GM19395 (cell line): Measurements from ENCODE around the gene NCOA1.
"Not testable (repeated sequence)": the region's sequence is repeated elsewhere in the genome, so short reads cannot be mapped to it uniquely, and the experiment has no call there.

ENCODE experiments used
- ATAC-seq: cut with Tn5 transposase; IDR thresholded peaks from one replicate; pipeline ENCODE4 v1.9.1; 2021; ENCODE audit warnings: mild to moderate bottlenecking, moderate library complexity; ENCODE audit not compliant: unreplicated experiment

The NCOA1 gene

GRCh38 chr2:24473626-24474025 lies 17.4 kb upstream of the NCOA1 start:
- no peak for ATAC-seq

GRCh38 chr2:24474053-24474452 lies 17.0 kb upstream of the NCOA1 start:
- ATAC-seq: no peak

- no peak for ATAC-seq
These were observed 13.8 kb upstream of the NCOA1 start for GRCh38 chr2:24477229-24477628.

- ATAC-seq: no peak
These were observed 12.8 kb upstream of the NCOA1 start for GRCh38 chr2:24478243-24478642.

GRCh38 chr2:24480245-24480644 lies 10.8 kb upstream of the NCOA1 start:
- no peak for ATAC-seq

GRCh38 chr2:24482251-24482971 lies 8.6 kb upstream of the NCOA1 start:
- ATAC-seq: no peak

- no peak for ATAC-seq
These were observed 8.1 kb upstream of the NCOA1 start for GRCh38 chr2:24482972-24483300.

- not testable (repeated sequence) for ATAC-seq
These were observed 6.4 kb upstream of the NCOA1 start for GRCh38 chr2:24484677-24485076.

- ATAC-seq: no peak
These were observed 5.9 kb upstream of the NCOA1 start for GRCh38 chr2:24485197-24485596.

GRCh38 chr2:24486636-24487205 lies 4.3 kb upstream of the NCOA1 start:
- ATAC-seq: no peak

- no peak for ATAC-seq
These were observed 1.4 kb upstream of the NCOA1 start for GRCh38 chr2:24489465-24490180.

- ATAC-seq: no peak
These were observed 819 bp upstream of the NCOA1 start for GRCh38 chr2:24490181-24490689.

- peak; percentile 51 for ATAC-seq
These were observed 727 bp downstream of the NCOA1 start for GRCh38 chr2:24491542-24492420.

GRCh38 chr2:24492421-24493279 lies 1.6 kb downstream of the NCOA1 start:
- ATAC-seq: peak; percentile 5

GRCh38 chr2:24493713-24494112 lies 2.7 kb downstream of the NCOA1 start:
- no peak for ATAC-seq

- ATAC-seq: no peak
These were observed 3.4 kb downstream of the NCOA1 start for GRCh38 chr2:24494410-24494809.

GRCh38 chr2:24495451-24495850 lies 4.4 kb downstream of the NCOA1 start:
- ATAC-seq: no peak

GRCh38 chr2:24496959-24497358 lies 5.9 kb downstream of the NCOA1 start:
- no peak for ATAC-seq

GRCh38 chr2:24497685-24498084 lies 6.6 kb downstream of the NCOA1 start:
- ATAC-seq: no peak

- ATAC-seq: no peak
These were observed 7.1 kb downstream of the NCOA1 start for GRCh38 chr2:24498121-24498520.
